H9 (cell line): Measurements from ENCODE around the gene CYP2W1. TPM values are rescaled to one million over a fixed set of nuclear protein-coding genes. Genes with fewer than 3 reads are reported as not detected.

Experiments
- DNase-seq: peaks from one replicate; pipeline ENCODE4 v3.0.0-alpha.2; 2017
- H2AFZ ChIP-seq: one replicate; pipeline ENCODE4 v1.6.1; 2013; ENCODE audit warnings: mild to moderate bottlenecking, low read length, control low read depth, moderate library complexity
- H2AK5ac ChIP-seq: 2 replicates; pipeline ENCODE4 v1.6.1; 2013; ENCODE audit warnings: low read length, control low read depth, mixed read lengths; ENCODE audit not compliant: insufficient read length
- H2BK120ac ChIP-seq: one replicate; pipeline ENCODE4 v1.6.1; 2013; ENCODE audit warnings: low read depth, mild to moderate bottlenecking, low read length, control low read depth, inconsistent platforms; ENCODE audit not compliant: poor library complexity, severe bottlenecking
- H2BK12ac ChIP-seq: 2 replicates; pipeline ENCODE4 v1.6.1; 2013; ENCODE audit warnings: low read length, control low read depth, mixed read lengths, low read depth; ENCODE audit not compliant: insufficient read length
- H2BK15ac ChIP-seq: 2 replicates; pipeline ENCODE4 v1.6.1; 2013; ENCODE audit warnings: low read depth, low read length, control low read depth
- H2BK20ac ChIP-seq: one replicate; pipeline ENCODE4 v1.6.1; 2013; ENCODE audit warnings: low read depth, mild to moderate bottlenecking, low read length, control low read depth, inconsistent platforms; ENCODE audit not compliant: poor library complexity, severe bottlenecking
- H2BK5ac ChIP-seq: 2 replicates; pipeline ENCODE4 v1.6.1; 2013; ENCODE audit warnings: low read length, control low read depth, mixed read lengths; ENCODE audit not compliant: insufficient read length
- H3K14ac ChIP-seq: 2 replicates; pipeline ENCODE4 v1.6.1; 2013; ENCODE audit warnings: low read length, control low read depth; ENCODE audit not compliant: insufficient read depth
- H3K18ac ChIP-seq: 2 replicates; pipeline ENCODE4 v1.6.1; 2013; ENCODE audit warnings: low read depth, mild to moderate bottlenecking, mixed read lengths, low read length, control low read depth; ENCODE audit not compliant: insufficient read length
- H3K23ac ChIP-seq: 2 replicates; pipeline ENCODE4 v1.6.1; 2013; ENCODE audit warnings: low read length, control low read depth, mixed read lengths, low read depth; ENCODE audit not compliant: insufficient read length
- H3K23me2 ChIP-seq: 2 replicates; pipeline ENCODE4 v1.6.1; 2013; ENCODE audit warnings: low read depth, mild to moderate bottlenecking, mixed read lengths, low read length, control low read depth; ENCODE audit not compliant: insufficient read length, poor library complexity, severe bottlenecking
- H3K27ac ChIP-seq: 2 replicates; pipeline ENCODE4 v1.5.1; 2013; ENCODE audit warnings: low read length, control low read depth, mixed read lengths, low read depth; ENCODE audit not compliant: insufficient read length
- H3K27me3 ChIP-seq: 2 replicates; pipeline ENCODE4 v1.6.1; 2013; ENCODE audit warnings: low read length, control low read depth, inconsistent platforms; ENCODE audit not compliant: insufficient read depth
- H3K4ac ChIP-seq: 2 replicates; pipeline ENCODE4 v1.6.1; 2013; ENCODE audit warnings: low read depth, mild to moderate bottlenecking, control low read depth, inconsistent platforms, low read length, moderate library complexity
- H3K4me1 ChIP-seq: 2 replicates; pipeline ENCODE4 v1.6.1; 2013; ENCODE audit warnings: low read length, control low read depth, inconsistent platforms; ENCODE audit not compliant: insufficient read depth
- H3K4me2 ChIP-seq: 2 replicates; pipeline ENCODE4 v1.6.1; 2013; ENCODE audit warnings: low read length, control low read depth, mixed read lengths; ENCODE audit not compliant: insufficient read length, insufficient read depth
- H3K56ac ChIP-seq: 2 replicates; pipeline ENCODE4 v1.6.1; 2013; ENCODE audit warnings: low read depth, mild to moderate bottlenecking, mixed read lengths, low read length, control low read depth; ENCODE audit not compliant: insufficient read length
- H3K79me1 ChIP-seq: 2 replicates; pipeline ENCODE4 v1.6.1; 2013; ENCODE audit warnings: low read depth, mild to moderate bottlenecking, moderate library complexity, low read length, control low read depth, inconsistent platforms; ENCODE audit not compliant: insufficient read depth, poor library complexity, severe bottlenecking
- H3K79me2 ChIP-seq: 2 replicates; pipeline ENCODE4 v1.6.1; 2013; ENCODE audit warnings: low read length, control low read depth, inconsistent platforms; ENCODE audit not compliant: insufficient read depth
- H3K9ac ChIP-seq: 2 replicates; pipeline ENCODE4 v1.6.1; 2013; ENCODE audit warnings: low read length, control low read depth, mixed read lengths; ENCODE audit not compliant: insufficient read length; ENCODE audit errors: extremely low read depth
- H3K9me3 ChIP-seq: one replicate; pipeline ENCODE4 v1.6.1; 2013; ENCODE audit warnings: low read depth, low read length, inconsistent platforms; ENCODE audit not compliant: control insufficient read depth
- H3T11ph ChIP-seq: one replicate; pipeline ENCODE4 v1.6.1; 2013; ENCODE audit warnings: mild to moderate bottlenecking, low read length, control low read depth, inconsistent platforms
- H4K20me1 ChIP-seq: one replicate; pipeline ENCODE4 v1.6.1; 2013; ENCODE audit not compliant: control insufficient read depth, insufficient read length, insufficient read depth
- H4K5ac ChIP-seq: 2 replicates; pipeline ENCODE4 v1.6.1; 2013; ENCODE audit warnings: low read depth, mild to moderate bottlenecking, mixed read lengths, low read length, control low read depth; ENCODE audit not compliant: insufficient read length
- H4K8ac ChIP-seq: replicated peaks from 2 replicates; pipeline ENCODE4 v1.6.1; 2013; ENCODE audit warnings: low read length, control low read depth, mixed read lengths, low read depth; ENCODE audit not compliant: insufficient read length
- H4K91ac ChIP-seq: 2 replicates; pipeline ENCODE4 v1.6.1; 2013; ENCODE audit warnings: low read depth, mild to moderate bottlenecking, moderate library complexity, mixed read lengths, low read length, control low read depth; ENCODE audit not compliant: insufficient read length
- H3K27ac Mint-ChIP-seq, 3 experiments: 2 replicates in 2 of 3; 3 replicates in 1 of 3; pipeline ENCODE4 v1.8.0; 2020 to 2021; ENCODE audit warnings: mixed read lengths in 3 of 3, mild to moderate bottlenecking in 1 of 3, moderate library complexity in 1 of 3
- H3K27me3 Mint-ChIP-seq: 2 replicates; pipeline ENCODE4 v1.8.0; 2021; ENCODE audit warnings: low read depth, mild to moderate bottlenecking, moderate library complexity, mixed read lengths
- H3K36me3 Mint-ChIP-seq, 3 experiments: 2 replicates in 2 of 3; 3 replicates in 1 of 3; pipeline ENCODE4 v1.8.0; 2020 to 2021; ENCODE audit warnings: low read depth in 3 of 3, mixed read lengths in 3 of 3; ENCODE audit not compliant: insufficient read depth in 1 of 3
- H3K4me1 Mint-ChIP-seq, 2 experiments: 2 replicates each; pipeline ENCODE4 v1.8.0; 2020; ENCODE audit warnings: mixed read lengths in 2 of 2
- H3K4me3 Mint-ChIP-seq, 2 experiments: 2 replicates in 1 of 2; 3 replicates in 1 of 2; pipeline ENCODE4 v1.8.0; 2020 to 2021; ENCODE audit warnings: mild to moderate bottlenecking in 2 of 2, mixed read lengths in 2 of 2, moderate library complexity in 1 of 2
- H3K9me3 Mint-ChIP-seq, 2 experiments: 2 replicates in 1 of 2; 3 replicates in 1 of 2; pipeline ENCODE4 v1.8.0; 2020; ENCODE audit warnings: mild to moderate bottlenecking in 2 of 2, mixed read lengths in 2 of 2, moderate library complexity in 1 of 2
- WGBS: extraction: QIAGEN DNeasy Blood & Tissue Kit; methylation state at CpG from one replicate; pipeline ENCODE4 v1.1.7; 2013; ENCODE audit warnings: missing lambda C conversion rate, low lambda C conversion rate, mixed read lengths; ENCODE audit not compliant: insufficient read length; ENCODE audit errors: extremely low coverage; 5-methylcytosine and 5-hydroxymethylcytosine counted together
- total RNA-seq: library from RNA; stranded (reverse); gene quantifications from 2 replicates; pipeline ENCODE4 v1.2.1, GENCODE V29; 2021
- TF ChIP-seq, protein P1 (sequence below): fragments of 200-600 bp; sonication (generic); conservative IDR thresholded peaks from 3 replicates; pipeline ENCODE4 v1.8.0; 2021; ENCODE audit warnings: antibody characterized with exemption, mild to moderate bottlenecking

CYP2W1 gene
- total RNA-seq, 1 experiment from 2014 or later = not detected

DNA sequence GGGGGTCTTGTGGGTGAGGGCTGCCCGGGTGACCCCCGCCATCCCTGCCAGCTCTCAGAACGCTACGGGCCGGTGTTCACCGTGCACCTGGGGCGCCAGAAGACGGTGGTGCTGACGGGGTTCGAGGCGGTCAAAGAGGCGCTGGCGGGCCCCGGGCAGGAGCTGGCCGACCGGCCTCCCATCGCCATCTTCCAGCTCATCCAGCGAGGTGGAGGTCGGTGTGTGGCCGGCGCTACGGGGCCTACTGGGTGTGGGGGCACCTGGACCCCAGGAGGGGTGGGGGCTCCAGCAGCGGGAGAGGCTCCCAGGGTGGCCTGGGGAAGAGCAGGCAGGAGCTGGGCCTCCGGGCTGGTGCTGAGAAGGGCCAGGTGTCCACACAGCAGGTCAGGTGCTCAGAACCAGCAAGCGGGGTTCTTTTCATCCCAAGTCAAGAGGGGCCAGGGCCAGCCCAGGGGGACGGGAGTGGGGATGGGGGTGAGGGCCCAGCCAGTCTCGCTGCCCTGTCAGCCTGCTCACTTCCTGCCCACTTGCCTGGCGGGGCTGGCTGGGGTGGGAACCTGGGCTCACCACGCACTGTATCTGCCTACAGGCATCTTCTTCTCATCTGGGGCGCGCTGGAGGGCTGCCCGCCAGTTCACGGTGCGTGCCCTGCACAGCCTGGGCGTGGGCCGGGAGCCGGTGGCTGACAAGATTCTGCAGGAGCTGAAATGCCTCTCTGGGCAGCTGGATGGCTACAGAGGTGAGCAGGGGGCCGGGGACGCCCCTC lies 1.6 kb downstream of the CYP2W1 start:
- Histone ChIP-seq H3K79me2 (no peaks in the 10 kb centered on the region), H2BK12ac (no peak overlapping the region), H3K14ac (no peak overlapping the region; the same call in 1 of the 2 replicates), H2AK5ac (no peak overlapping the region), H2BK15ac (no peak overlapping the region), H3K9me3 (no peaks in the 10 kb centered on the region), H3K23ac (no peak overlapping the region), H2AFZ (no peak overlapping the region), H2BK20ac (no peak overlapping the region), H3K4ac (no peak overlapping the region), H3K23me2 (no peaks in the 10 kb centered on the region), H3K27ac (no peak overlapping the region), H3K9ac (no peak overlapping the region), H3K4me1 (no peaks in the 10 kb centered on the region), H4K8ac (no peak overlapping the region), H2BK5ac (no peak overlapping the region), H3K56ac (no peak overlapping the region), H2BK120ac (no peak overlapping the region), H3K4me2 (no peak overlapping the region), H4K91ac (no peak overlapping the region), H4K5ac (no peak overlapping the region), H3T11ph (no peak overlapping the region), H3K27me3 (no peaks in the 10 kb centered on the region), H4K20me1 (no peaks in the 10 kb centered on the region), H3K79me1 (no peaks in the 10 kb centered on the region), H3K18ac (no peak overlapping the region)
- Mint-ChIP-seq H3K27ac (no peak overlapping the region; a peak in 1 of 7 replicates), H3K9me3 (no peaks in the 10 kb centered on the region), H3K4me3 (no peak overlapping the region), H3K27me3 (peaks cover 3% of the 10 kb centered on the region; the same call in 1 of the 2 replicates), H3K4me1 (peaks cover 2 to 6% of the 10 kb centered on the region in 2 experiments; a peak in 2 of 4 replicates), H3K36me3 (no peaks in the 10 kb centered on the region)
- no CpG with 5 or more reads among the region's 39 CpGs for whole genome bisulfite sequencing
- TF ChIP-seq, protein P1, sequence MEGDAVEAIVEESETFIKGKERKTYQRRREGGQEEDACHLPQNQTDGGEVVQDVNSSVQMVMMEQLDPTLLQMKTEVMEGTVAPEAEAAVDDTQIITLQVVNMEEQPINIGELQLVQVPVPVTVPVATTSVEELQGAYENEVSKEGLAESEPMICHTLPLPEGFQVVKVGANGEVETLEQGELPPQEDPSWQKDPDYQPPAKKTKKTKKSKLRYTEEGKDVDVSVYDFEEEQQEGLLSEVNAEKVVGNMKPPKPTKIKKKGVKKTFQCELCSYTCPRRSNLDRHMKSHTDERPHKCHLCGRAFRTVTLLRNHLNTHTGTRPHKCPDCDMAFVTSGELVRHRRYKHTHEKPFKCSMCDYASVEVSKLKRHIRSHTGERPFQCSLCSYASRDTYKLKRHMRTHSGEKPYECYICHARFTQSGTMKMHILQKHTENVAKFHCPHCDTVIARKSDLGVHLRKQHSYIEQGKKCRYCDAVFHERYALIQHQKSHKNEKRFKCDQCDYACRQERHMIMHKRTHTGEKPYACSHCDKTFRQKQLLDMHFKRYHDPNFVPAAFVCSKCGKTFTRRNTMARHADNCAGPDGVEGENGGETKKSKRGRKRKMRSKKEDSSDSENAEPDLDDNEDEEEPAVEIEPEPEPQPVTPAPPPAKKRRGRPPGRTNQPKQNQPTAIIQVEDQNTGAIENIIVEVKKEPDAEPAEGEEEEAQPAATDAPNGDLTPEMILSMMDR = no peak
- DNase-seq = no peak
